GM08714 (cell line): Measurements from ENCODE around the gene ST8SIA6.

Source experiments
- H3K4me3 ChIP-seq: fragments of 200-500 bp; sonication (Bioruptor generic); 2 replicates; pipeline ENCODE4 v1.5.1; 2014; ENCODE audit warnings: mild to moderate bottlenecking, low read length, inconsistent platforms
- ZNF274 ChIP-seq: IDR thresholded peaks from 2 replicates; pipeline ENCODE4 v1.6.1; 2012; ENCODE audit warnings: mild to moderate bottlenecking, low read depth, low read length

ST8SIA6 gene

GRCh38 chr10:17368708-17369272, 85.6 kb downstream of the ST8SIA6 start:
- no peak overlapping the region for H3K4me3 ChIP-seq
- no peak for TF ChIP-seq ZNF274

DNA sequence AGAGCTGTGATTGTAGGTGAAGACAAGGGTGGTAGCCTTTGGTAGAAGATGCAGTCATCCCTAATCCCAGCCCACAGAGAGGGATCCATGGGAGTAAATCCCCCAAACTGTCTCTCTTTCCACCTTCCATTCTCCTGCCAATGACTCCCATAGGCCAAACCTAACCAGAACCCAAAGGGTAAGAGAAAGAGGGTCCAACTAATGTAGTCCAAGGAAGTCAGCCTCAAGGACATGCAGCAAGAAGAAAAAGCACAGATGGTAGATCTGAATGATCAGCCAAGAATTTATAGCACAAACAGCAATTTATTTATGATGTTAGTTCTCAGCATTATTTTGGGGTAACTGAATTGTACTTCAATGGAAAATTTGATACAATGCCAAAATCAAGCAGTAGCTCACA, 87.7 kb downstream of the ST8SIA6 start:
- TF ChIP-seq ZNF274, result no peak
- no peak overlapping the region for H3K4me3 ChIP-seq

- TF ChIP-seq ZNF274, result no peak
- H3K4me3 ChIP-seq, result no peak overlapping the region
Measured at GRCh38 chr10:17365402-17365801, 89.0 kb downstream of the ST8SIA6 start.

- no peak overlapping the region for H3K4me3 ChIP-seq
- no peak for TF ChIP-seq ZNF274
Measured at GRCh38 chr10:17358461-17358860, 95.9 kb downstream of the ST8SIA6 start.

- no peak overlapping the region for H3K4me3 ChIP-seq
- no peak for TF ChIP-seq ZNF274
Measured at GRCh38 chr10:17357781-17358180, 96.6 kb downstream of the ST8SIA6 start.

- TF ChIP-seq ZNF274, result no peak
- H3K4me3 ChIP-seq, result no peak overlapping the region
Measured at GRCh38 chr10:17356820-17357219, 97.6 kb downstream of the ST8SIA6 start.

DNA sequence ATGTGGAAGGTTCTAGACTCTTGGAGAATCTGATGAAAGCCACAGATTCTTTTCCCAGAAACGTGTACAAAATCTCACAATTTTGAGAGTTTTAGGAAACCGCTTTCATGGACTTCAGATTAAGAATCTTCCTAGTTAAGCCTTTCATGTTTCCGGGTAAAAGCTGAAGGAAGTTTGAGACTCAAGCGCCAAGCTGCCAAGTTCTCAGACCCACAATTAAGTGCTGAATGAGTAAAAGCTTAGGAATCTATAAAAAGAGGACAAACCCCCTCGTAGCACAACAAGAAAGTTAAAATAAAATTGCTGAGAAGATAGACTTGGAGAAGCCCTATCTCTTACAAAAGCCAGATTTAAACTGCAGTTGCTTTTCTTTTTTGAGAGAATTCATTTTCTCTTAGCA, 99.6 kb downstream of the ST8SIA6 start:
- H3K4me3 ChIP-seq, result no peak overlapping the region
- no peak for TF ChIP-seq ZNF274

- no peak for TF ChIP-seq ZNF274
- no peak overlapping the region for H3K4me3 ChIP-seq
Measured at GRCh38 chr10:17353568-17354300, 100.7 kb downstream of the ST8SIA6 start.

DNA sequence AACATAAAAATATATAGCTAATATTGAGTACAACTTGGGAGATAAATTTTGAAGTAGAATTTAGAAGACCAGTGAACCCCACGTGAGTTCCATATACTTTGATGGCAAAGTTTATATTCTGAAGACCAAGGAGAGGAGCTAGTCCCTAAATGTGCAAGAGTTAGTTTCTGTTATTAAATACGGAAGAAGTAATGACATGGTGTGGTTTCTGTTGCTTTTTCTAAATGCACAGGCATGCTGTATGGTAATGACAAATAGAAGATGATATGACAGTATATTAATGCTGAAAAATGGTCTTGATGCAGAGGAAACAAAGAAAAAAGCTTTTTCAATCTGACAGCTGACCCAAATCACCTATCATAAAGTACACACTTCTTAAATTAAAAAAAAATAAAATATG, 101.8 kb downstream of the ST8SIA6 start:
- no peak for TF ChIP-seq ZNF274
- H3K4me3 ChIP-seq, result no peak overlapping the region

DNA sequence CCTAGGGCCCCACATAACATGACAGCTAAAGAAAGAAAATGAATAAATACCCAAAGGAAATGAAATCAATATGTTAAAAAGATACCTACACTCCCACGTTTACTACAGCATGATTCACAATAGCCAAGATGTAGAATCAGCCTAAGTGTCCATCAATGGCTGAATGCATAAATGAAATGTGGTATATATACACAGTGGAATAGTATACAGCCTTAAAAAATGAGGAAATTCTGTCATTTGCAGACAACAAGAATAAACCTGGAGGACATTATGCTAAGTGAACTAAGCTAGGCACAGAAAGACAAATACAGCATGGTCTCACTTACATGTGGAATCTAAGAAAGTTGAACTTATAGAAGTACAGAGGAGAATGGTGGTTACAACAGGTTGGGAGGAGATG, 102.9 kb downstream of the ST8SIA6 start:
- H3K4me3 ChIP-seq, result no peak overlapping the region
- no peak for TF ChIP-seq ZNF274

GRCh38 chr10:17349717-17350116, 104.7 kb downstream of the ST8SIA6 start:
- TF ChIP-seq ZNF274, result no peak
- no peak overlapping the region for H3K4me3 ChIP-seq

GRCh38 chr10:17348501-17349349, 105.7 kb downstream of the ST8SIA6 start:
- no peak for TF ChIP-seq ZNF274
- no peak overlapping the region for H3K4me3 ChIP-seq

DNA sequence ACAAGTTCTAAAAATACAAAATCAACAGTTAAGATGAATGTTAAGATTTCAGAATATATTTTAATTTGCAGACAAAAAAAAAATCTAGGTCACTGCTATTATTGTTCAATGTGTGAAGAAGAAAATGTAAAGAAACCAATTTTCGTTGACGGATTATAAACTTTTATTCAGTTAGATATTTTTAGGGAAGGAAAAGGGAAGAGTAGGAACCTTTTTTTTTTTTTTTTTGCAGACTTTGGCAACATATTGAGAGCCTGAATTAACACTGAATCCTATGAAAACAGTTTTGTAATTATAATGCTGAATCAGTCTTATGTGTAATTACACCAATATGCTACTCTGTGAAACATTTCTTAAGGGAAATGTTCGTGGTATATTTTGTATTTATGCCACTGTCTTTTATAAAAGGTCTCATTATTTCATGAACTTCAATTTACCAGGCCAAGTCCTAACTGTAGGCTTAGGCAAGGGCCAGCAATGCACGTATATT, 106.3 kb downstream of the ST8SIA6 start:
- H3K4me3 ChIP-seq, result no peak overlapping the region
- TF ChIP-seq ZNF274, result no peak

DNA sequence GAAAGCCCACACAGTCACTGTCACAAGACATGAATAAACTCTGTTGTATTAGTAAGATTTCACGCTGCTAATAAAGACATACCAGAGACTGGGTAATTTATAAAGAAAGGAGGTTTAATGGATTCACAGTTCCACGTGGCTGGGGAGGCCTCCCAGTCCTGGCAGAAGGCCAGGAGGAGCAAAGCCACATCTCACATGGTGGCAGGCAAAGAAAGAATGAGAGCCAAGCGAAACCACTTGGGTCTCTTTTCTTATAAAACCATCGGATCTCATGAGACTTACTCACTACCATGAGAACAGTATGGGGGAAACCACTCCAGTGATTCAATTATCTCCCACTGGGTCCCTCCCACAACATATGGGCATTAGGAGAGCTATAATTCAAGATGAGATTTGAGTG, 110.2 kb downstream of the ST8SIA6 start:
- H3K4me3 ChIP-seq, result no peak overlapping the region

GRCh38 chr10:17343118-17343517, 111.3 kb downstream of the ST8SIA6 start:
- H3K4me3 ChIP-seq, result no peak overlapping the region
- TF ChIP-seq ZNF274, result no peak

More for the DNA sequence above, 110.2 kb downstream of the ST8SIA6 start:
- no peak for TF ChIP-seq ZNF274
